C4-2B (cell line): Measurements from ENCODE around the gene ASIC2.

Experiments
- H3K27ac ChIP-seq: fragments of 450-650 bp; 2 replicates; pipeline ENCODE4 v1.5.1; 2017
- CTCF ChIP-seq: fragments of 450-650 bp; conservative IDR thresholded peaks from 2 replicates; pipeline ENCODE4 v1.5.1; 2017; ENCODE audit warnings: mild to moderate bottlenecking
- ZFX ChIP-seq: fragments of 450-650 bp; IDR thresholded peaks from 2 replicates; pipeline ENCODE4 v1.6.1; 2017

The ASIC2 gene

GRCh38 chr17:33266116-33266515 is 27.0 kb downstream of the ASIC2 start:
- TF ChIP-seq CTCF (no peak), ZFX (no peak)
- no peak overlapping the region for H3K27ac ChIP-seq

GRCh38 chr17:33263396-33263795 is 29.7 kb downstream of the ASIC2 start:
- H3K27ac ChIP-seq: no peak overlapping the region
- no peak for TF ChIP-seq ZFX
- no peak for TF ChIP-seq CTCF

GRCh38 chr17:33262266-33263123 is 30.6 kb downstream of the ASIC2 start:
- TF ChIP-seq CTCF (no peak), ZFX (no peak)
- no peak overlapping the region for H3K27ac ChIP-seq

GRCh38 chr17:33261820-33262219 is 31.3 kb downstream of the ASIC2 start:
- no peak for TF ChIP-seq ZFX
- no peak for TF ChIP-seq CTCF
- no peak overlapping the region for H3K27ac ChIP-seq

GRCh38 chr17:33260638-33261037 is 32.5 kb downstream of the ASIC2 start:
- no peak overlapping the region for H3K27ac ChIP-seq
- TF ChIP-seq ZFX (no peak), CTCF (no peak)

- TF ChIP-seq CTCF (no peak), ZFX (no peak)
- no peak overlapping the region for H3K27ac ChIP-seq
These were observed 34.8 kb downstream of the ASIC2 start for GRCh38 chr17:33258296-33258695.

- H3K27ac ChIP-seq: no peak overlapping the region
- TF ChIP-seq ZFX (no peak), CTCF (no peak)
These were observed 47.9 kb downstream of the ASIC2 start for GRCh38 chr17:33245183-33245582.
